Measurements from ENCODE around the gene POPDC3.

Gene POPDC3

GRCh38 chr6:105178110-105178509 lies 1.7 kb downstream of the POPDC3 start:
- TF ChIP-seq TCF12 (IDR thresholded peaks at IDR 0.05; ENCODE audit: low read depth), result no peak
- TF ChIP-seq CREB1 (IDR thresholded peaks at IDR 0.05; ENCODE audit: low read depth), result no peak
- TF ChIP-seq, protein P1, sequence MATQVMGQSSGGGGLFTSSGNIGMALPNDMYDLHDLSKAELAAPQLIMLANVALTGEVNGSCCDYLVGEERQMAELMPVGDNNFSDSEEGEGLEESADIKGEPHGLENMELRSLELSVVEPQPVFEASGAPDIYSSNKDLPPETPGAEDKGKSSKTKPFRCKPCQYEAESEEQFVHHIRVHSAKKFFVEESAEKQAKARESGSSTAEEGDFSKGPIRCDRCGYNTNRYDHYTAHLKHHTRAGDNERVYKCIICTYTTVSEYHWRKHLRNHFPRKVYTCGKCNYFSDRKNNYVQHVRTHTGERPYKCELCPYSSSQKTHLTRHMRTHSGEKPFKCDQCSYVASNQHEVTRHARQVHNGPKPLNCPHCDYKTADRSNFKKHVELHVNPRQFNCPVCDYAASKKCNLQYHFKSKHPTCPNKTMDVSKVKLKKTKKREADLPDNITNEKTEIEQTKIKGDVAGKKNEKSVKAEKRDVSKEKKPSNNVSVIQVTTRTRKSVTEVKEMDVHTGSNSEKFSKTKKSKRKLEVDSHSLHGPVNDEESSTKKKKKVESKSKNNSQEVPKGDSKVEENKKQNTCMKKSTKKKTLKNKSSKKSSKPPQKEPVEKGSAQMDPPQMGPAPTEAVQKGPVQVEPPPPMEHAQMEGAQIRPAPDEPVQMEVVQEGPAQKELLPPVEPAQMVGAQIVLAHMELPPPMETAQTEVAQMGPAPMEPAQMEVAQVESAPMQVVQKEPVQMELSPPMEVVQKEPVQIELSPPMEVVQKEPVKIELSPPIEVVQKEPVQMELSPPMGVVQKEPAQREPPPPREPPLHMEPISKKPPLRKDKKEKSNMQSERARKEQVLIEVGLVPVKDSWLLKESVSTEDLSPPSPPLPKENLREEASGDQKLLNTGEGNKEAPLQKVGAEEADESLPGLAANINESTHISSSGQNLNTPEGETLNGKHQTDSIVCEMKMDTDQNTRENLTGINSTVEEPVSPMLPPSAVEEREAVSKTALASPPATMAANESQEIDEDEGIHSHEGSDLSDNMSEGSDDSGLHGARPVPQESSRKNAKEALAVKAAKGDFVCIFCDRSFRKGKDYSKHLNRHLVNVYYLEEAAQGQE (IDR thresholded peaks at IDR 0.05; ENCODE audit: low read depth), result no peak
- TF ChIP-seq, protein P2, sequence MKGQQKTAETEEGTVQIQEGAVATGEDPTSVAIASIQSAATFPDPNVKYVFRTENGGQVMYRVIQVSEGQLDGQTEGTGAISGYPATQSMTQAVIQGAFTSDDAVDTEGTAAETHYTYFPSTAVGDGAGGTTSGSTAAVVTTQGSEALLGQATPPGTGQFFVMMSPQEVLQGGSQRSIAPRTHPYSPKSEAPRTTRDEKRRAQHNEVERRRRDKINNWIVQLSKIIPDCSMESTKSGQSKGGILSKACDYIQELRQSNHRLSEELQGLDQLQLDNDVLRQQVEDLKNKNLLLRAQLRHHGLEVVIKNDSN (IDR thresholded peaks at IDR 0.05), result no peak
- TF ChIP-seq FOXM1 (IDR thresholded peaks at IDR 0.05; ENCODE audit: borderline replicate concordance, low read depth), result no peak
- TF ChIP-seq CEBPB (IDR thresholded peaks at IDR 0.05), result no peak
- TF ChIP-seq NFIC (IDR thresholded peaks at IDR 0.05), result no peak
- no peak for TF ChIP-seq ZBTB7A (IDR thresholded peaks at IDR 0.05; ENCODE audit: low read depth)
- no peak for TF ChIP-seq EP300 (IDR thresholded peaks at IDR 0.05; ENCODE audit: borderline replicate concordance)
- TF ChIP-seq, protein P3, sequence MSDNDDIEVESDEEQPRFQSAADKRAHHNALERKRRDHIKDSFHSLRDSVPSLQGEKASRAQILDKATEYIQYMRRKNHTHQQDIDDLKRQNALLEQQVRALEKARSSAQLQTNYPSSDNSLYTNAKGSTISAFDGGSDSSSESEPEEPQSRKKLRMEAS (IDR thresholded peaks at IDR 0.05), result no peak
- TF ChIP-seq EGR1 (IDR thresholded peaks at IDR 0.05), result no peak
- no peak for TF ChIP-seq TAF1 (IDR thresholded peaks at IDR 0.05; ENCODE audit: low read depth)
- no peak for TF ChIP-seq RAD21 (IDR thresholded peaks at IDR 0.05; ENCODE audit: low read depth)
- no peak for TF ChIP-seq YY1 (IDR thresholded peaks at IDR 0.05; ENCODE audit: low read depth)
- TF ChIP-seq TEAD4 (IDR thresholded peaks at IDR 0.05), result no peak

- TF ChIP-seq TAF1 (IDR thresholded peaks at IDR 0.05; ENCODE audit: low read depth) (no peak), NFIC (IDR thresholded peaks at IDR 0.05) (no peak), EP300 (IDR thresholded peaks at IDR 0.05; ENCODE audit: borderline replicate concordance) (no peak), TCF12 (IDR thresholded peaks at IDR 0.05; ENCODE audit: low read depth) (no peak), EGR1 (IDR thresholded peaks at IDR 0.05) (no peak), RAD21 (IDR thresholded peaks at IDR 0.05; ENCODE audit: low read depth) (no peak), TEAD4 (IDR thresholded peaks at IDR 0.05) (no peak), FOXM1 (IDR thresholded peaks at IDR 0.05; ENCODE audit: borderline replicate concordance, low read depth) (no peak)
- TF ChIP-seq, protein P3 (IDR thresholded peaks at IDR 0.05), result no peak
- TF ChIP-seq, protein P1 (IDR thresholded peaks at IDR 0.05; ENCODE audit: low read depth), result no peak
These were observed 2.3 kb downstream of the POPDC3 start for GRCh38 chr6:105177556-105177955.

DNA sequence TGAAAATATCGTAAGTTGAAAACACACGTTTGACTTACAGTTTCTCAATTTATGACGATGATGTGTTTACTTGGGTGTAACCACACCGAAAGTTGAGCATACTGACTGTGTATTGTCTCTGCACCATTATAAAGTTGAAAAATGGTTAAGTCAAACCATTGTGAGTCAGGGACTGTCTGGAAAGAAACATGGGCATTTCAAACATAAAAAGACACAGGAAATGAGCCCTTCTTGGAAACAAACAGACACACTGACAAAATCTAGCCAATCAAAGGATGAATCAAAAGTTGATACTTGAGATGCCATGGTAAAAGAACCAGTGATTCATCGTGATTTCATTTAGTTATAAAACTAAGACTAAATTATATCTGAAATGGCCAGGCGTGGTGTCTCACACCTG lies 5.3 kb downstream of the POPDC3 start:
- TF ChIP-seq, protein P1 (IDR thresholded peaks at IDR 0.05; ENCODE audit: low read depth), result no peak
- TF ChIP-seq ZBTB7A (IDR thresholded peaks at IDR 0.05; ENCODE audit: low read depth) (no peak), RAD21 (IDR thresholded peaks at IDR 0.05; ENCODE audit: low read depth) (no peak), CEBPB (IDR thresholded peaks at IDR 0.05) (no peak), EP300 (IDR thresholded peaks at IDR 0.05; ENCODE audit: borderline replicate concordance) (no peak), FOXM1 (IDR thresholded peaks at IDR 0.05; ENCODE audit: borderline replicate concordance, low read depth) (no peak), EGR1 (IDR thresholded peaks at IDR 0.05) (no peak), CREB1 (IDR thresholded peaks at IDR 0.05; ENCODE audit: low read depth) (no peak), NFIC (IDR thresholded peaks at IDR 0.05) (no peak), YY1 (IDR thresholded peaks at IDR 0.05; ENCODE audit: low read depth) (no peak), TCF12 (IDR thresholded peaks at IDR 0.05; ENCODE audit: low read depth) (no peak)
- TF ChIP-seq, protein P3 (IDR thresholded peaks at IDR 0.05), result no peak
- TF ChIP-seq, protein P2 (IDR thresholded peaks at IDR 0.05), result no peak

DNA sequence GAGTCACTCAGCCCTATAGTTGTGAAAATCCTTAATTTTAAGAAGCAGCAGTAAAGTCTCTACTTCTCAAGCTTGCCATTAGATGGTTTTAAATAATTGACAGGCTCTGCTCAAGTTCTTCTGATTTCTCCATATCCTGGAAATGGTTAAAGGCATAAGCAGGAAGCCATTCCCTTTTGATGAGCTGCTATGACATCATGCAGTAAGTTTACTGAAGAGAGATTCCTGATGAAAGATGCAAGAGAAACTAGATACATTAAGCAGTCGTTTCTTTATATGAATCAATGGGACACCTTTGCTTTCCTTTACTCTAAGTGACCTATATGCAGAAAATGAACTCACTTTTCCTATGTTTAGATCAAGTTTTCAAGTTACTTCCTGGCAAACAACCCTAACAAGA lies 9.8 kb downstream of the POPDC3 start:
- no peak for TF ChIP-seq RAD21 (IDR thresholded peaks at IDR 0.05; ENCODE audit: low read depth)
- TF ChIP-seq CREB1 (IDR thresholded peaks at IDR 0.05; ENCODE audit: low read depth), result no peak
- no peak for TF ChIP-seq EP300 (IDR thresholded peaks at IDR 0.05; ENCODE audit: borderline replicate concordance)
- TF ChIP-seq, protein P3 (IDR thresholded peaks at IDR 0.05), result no peak
- TF ChIP-seq, protein P2 (IDR thresholded peaks at IDR 0.05), result no peak
- TF ChIP-seq NFIC (IDR thresholded peaks at IDR 0.05), result no peak
- no peak for TF ChIP-seq TEAD4 (IDR thresholded peaks at IDR 0.05)
- no peak for TF ChIP-seq YY1 (IDR thresholded peaks at IDR 0.05; ENCODE audit: low read depth)
- no peak for TF ChIP-seq TCF12 (IDR thresholded peaks at IDR 0.05; ENCODE audit: low read depth)
- TF ChIP-seq, protein P1 (IDR thresholded peaks at IDR 0.05; ENCODE audit: low read depth), result no peak
